Esophagus squamous epithelium (tissue), 5 donors: ENCODE data around the gene FIGNL2. TPM values are rescaled to one million over a fixed set of nuclear protein-coding genes. Genes with fewer than 3 reads are reported as not detected.

Experiments
- DNase-seq: peaks from one replicate; lab custom pipeline; 2025; lab: John Stamatoyannopoulos, UW
- H3K27ac ChIP-seq, 4 donors: fragments of 200-600 bp; sonication (generic); one replicate each; pipeline ENCODE4 v1.5.1; 2016 to 2019; ENCODE audit warnings: mild to moderate bottlenecking in 1 of 4
- H3K27me3 ChIP-seq, 4 donors: fragments of 200-600 bp; sonication (generic); 1 replicate in 3 of 4; 2 replicates in 1 of 4; pipeline versions ENCODE4 v1.5.1 to v1.6.0; 2017 to 2021; ENCODE audit warnings: antibody characterized with exemption in 1 of 4
- H3K36me3 ChIP-seq, 3 donors: fragments of 200-600 bp; sonication (generic); one replicate each; pipeline ENCODE4 v1.5.1; 2016 to 2019
- H3K4me1 ChIP-seq, 3 donors: fragments of 200-600 bp; sonication (generic); one replicate each; pipeline ENCODE4 v1.5.1; 2017 to 2019
- H3K4me3 ChIP-seq, 4 donors: fragments of 200-600 bp; sonication (generic); 1 replicate in 3 of 4; 2 replicates in 1 of 4; pipeline ENCODE4 v1.5.1; 2016 to 2019; ENCODE audit warnings: mild to moderate bottlenecking in 2 of 4, moderate library complexity in 1 of 4
- H3K9me3 ChIP-seq, 3 donors: fragments of 200-600 bp; sonication (generic); one replicate each; pipeline ENCODE4 v1.5.1; 2016 to 2019
- POLR2A ChIP-seq, 4 donors: fragments of 450-650 bp; IDR thresholded peaks; one replicate each; pipeline ENCODE4 v1.6.1; 2017; ENCODE audit warnings: antibody characterized with exemption in 4 of 4, mild to moderate bottlenecking in 4 of 4, moderate library complexity in 3 of 4
- WGBS, 2 donors: methylation state at CpG; one replicate each; pipeline ENCODE4 v1.1.5; 2018; 5-methylcytosine and 5-hydroxymethylcytosine counted together
- intact Hi-C: fragments of 100-400 bp; cut with DNase I; formaldehyde crosslinking; loops from one replicate; pipeline ENCODE4 v1.15.0; 2022
- total RNA-seq, 4 donors: library from RNA; depleted of rRNA; stranded (reverse); fragments of >200 nt; gene quantifications; one replicate each; pipeline ENCODE4 v1.1.0, GENCODE V29; 2016
- TF ChIP-seq, protein P1 (sequence below), 6 experiments: fragments of 450-650 bp in 4 of 6; fragments of 200-600 bp in 2 of 6; sonication (generic) in 2 of 6; IDR thresholded peaks; one replicate each; pipeline ENCODE4 v1.5.1; 2016 to 2019; ENCODE audit warnings: antibody characterized with exemption in 6 of 6, mild to moderate bottlenecking in 4 of 6, moderate library complexity in 4 of 6
- donor health status: DM: yes; HTN: yes; CAD: no.

The FIGNL2 gene
- total RNA-seq, 4 donors from 2014 or later, result 0.18 to 0.38 (median 0.19) TPM; not detected in 1

DNA sequence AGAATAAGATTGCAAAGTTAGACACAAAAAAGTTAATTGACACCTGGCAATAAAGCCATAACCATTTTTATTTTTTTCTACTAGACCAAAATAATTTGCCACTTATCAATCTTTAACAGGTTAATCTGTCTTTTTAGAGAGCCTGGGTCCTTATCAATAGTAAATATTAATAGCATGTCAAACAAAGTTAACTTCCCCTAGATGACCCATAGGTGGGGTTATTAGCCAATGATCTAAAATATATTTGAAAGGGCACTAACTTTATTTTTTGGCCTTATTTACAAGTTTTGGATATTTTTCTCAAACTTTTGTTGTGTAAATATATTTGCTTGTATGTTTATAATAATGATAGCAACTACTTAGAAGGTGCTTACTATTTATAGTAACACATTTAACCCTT, 43.3 kb upstream of the FIGNL2 start:
- no peak for DNase-seq
- intact Hi-C loops, result loop anchor here (10.0 kb wide), 1 partner anchor 93 kb away; no protein-coding TSS in a partner anchor
- no peak overlapping the region for H3K27ac ChIP-seq
- peaks cover 0 to 31% (median 0%) of the 10 kb centered on the region in 3 donors for H3K4me1 ChIP-seq
- H3K27me3 ChIP-seq, result peaks cover 0 to 24% (median 0%) of the 10 kb centered on the region in 4 donors
- H3K9me3 ChIP-seq, result no peaks in the 10 kb centered on the region
- no peak overlapping the region for H3K4me3 ChIP-seq
- no peaks in the 10 kb centered on the region for H3K36me3 ChIP-seq
- TF ChIP-seq, protein P1, sequence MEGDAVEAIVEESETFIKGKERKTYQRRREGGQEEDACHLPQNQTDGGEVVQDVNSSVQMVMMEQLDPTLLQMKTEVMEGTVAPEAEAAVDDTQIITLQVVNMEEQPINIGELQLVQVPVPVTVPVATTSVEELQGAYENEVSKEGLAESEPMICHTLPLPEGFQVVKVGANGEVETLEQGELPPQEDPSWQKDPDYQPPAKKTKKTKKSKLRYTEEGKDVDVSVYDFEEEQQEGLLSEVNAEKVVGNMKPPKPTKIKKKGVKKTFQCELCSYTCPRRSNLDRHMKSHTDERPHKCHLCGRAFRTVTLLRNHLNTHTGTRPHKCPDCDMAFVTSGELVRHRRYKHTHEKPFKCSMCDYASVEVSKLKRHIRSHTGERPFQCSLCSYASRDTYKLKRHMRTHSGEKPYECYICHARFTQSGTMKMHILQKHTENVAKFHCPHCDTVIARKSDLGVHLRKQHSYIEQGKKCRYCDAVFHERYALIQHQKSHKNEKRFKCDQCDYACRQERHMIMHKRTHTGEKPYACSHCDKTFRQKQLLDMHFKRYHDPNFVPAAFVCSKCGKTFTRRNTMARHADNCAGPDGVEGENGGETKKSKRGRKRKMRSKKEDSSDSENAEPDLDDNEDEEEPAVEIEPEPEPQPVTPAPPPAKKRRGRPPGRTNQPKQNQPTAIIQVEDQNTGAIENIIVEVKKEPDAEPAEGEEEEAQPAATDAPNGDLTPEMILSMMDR (IDR thresholded peaks at IDR 0.05), result peak in 4 of 6 experiments; percentile 23 to 43 (median 28)
- no peak for TF ChIP-seq POLR2A (IDR thresholded peaks at IDR 0.05)

DNA sequence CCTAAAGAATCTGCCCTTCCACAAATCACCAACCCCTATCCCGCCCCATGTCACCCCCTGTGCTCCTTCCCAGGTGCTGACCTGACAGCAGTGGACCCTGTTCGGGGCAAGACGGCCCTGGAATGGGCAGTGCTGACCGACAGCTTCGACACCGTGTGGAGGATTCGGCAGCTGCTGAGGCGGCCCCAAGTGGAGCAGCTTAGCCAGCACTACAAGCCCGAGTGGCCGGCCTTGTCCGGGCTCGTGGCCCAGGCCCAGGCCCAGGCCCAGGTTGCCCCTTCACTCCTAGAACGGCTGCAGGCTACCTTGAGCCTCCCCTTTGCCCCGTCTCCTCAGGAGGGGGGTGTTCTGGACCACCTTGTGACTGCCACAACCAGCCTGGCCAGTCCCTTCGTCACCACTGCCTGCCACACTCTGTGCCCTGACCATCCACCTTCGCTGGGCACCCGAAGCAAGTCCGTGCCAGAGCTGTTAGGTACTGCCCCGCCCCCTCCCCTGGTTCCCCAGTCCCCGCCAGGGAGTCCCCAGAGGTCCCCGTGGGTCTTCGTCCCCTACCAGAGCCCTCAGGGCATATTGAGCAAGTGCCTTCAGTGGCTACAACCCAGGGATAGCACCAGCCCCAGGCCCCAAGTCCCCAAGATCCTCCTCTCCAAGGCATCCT, 42.1 kb upstream of the FIGNL2 start:
- intact Hi-C loops, result loop anchor here (10.0 kb wide), 1 partner anchor 94 kb away; no protein-coding TSS in a partner anchor
- Histone ChIP-seq H3K4me1 (peaks cover 0 to 31% (median 4%) of the 10 kb centered on the region in 3 donors), H3K27ac (no peak overlapping the region), H3K9me3 (no peaks in the 10 kb centered on the region), H3K27me3 (peaks cover 0 to 24% (median 0%) of the 10 kb centered on the region in 4 donors), H3K36me3 (no peaks in the 10 kb centered on the region), H3K4me3 (no peak overlapping the region)
- TF ChIP-seq POLR2A (IDR thresholded peaks at IDR 0.05), result no peak
- TF ChIP-seq, protein P1 (IDR thresholded peaks at IDR 0.05), result no peak
- DNase-seq, result no peak
- 63 to 69% methylated on average over 4 to 6 of the region's 22 CpGs for WGBS, 2 donors

DNA sequence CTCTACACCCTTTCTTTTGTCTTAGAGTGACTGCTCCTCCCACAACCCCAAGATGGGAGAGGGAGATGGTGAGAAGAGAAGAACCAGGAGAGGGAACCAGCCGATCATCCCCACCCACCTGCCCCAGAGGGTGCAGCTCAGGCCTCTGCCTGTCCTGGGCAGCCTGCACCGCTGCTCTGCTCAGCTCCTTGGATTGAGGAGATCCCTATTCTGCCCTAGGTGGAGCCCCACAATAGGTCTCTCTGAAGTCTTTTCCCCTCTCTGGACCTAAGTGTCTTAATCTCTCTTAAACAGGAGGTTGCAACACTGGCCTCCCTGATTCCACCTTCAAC, 41.6 kb upstream of the FIGNL2 start:
- WGBS, 2 donors, result 85% methylated on average over 2 of the region's 2 CpGs; no CpG with 5 or more reads in 1 of the 2 donors
- Histone ChIP-seq H3K4me3 (no peak overlapping the region), H3K36me3 (no peaks in the 10 kb centered on the region), H3K9me3 (no peaks in the 10 kb centered on the region), H3K4me1 (peaks cover 0 to 29% (median 4%) of the 10 kb centered on the region in 3 donors), H3K27ac (no peak overlapping the region), H3K27me3 (peaks cover 0 to 22% (median 0%) of the 10 kb centered on the region in 4 donors)
- no peak for DNase-seq
- TF ChIP-seq POLR2A (IDR thresholded peaks at IDR 0.05), result no peak
- TF ChIP-seq, protein P1 (IDR thresholded peaks at IDR 0.05), result no peak
- intact Hi-C loops, result loop anchor here (10.0 kb wide), 1 partner anchor 95 kb away; no protein-coding TSS in a partner anchor

DNA sequence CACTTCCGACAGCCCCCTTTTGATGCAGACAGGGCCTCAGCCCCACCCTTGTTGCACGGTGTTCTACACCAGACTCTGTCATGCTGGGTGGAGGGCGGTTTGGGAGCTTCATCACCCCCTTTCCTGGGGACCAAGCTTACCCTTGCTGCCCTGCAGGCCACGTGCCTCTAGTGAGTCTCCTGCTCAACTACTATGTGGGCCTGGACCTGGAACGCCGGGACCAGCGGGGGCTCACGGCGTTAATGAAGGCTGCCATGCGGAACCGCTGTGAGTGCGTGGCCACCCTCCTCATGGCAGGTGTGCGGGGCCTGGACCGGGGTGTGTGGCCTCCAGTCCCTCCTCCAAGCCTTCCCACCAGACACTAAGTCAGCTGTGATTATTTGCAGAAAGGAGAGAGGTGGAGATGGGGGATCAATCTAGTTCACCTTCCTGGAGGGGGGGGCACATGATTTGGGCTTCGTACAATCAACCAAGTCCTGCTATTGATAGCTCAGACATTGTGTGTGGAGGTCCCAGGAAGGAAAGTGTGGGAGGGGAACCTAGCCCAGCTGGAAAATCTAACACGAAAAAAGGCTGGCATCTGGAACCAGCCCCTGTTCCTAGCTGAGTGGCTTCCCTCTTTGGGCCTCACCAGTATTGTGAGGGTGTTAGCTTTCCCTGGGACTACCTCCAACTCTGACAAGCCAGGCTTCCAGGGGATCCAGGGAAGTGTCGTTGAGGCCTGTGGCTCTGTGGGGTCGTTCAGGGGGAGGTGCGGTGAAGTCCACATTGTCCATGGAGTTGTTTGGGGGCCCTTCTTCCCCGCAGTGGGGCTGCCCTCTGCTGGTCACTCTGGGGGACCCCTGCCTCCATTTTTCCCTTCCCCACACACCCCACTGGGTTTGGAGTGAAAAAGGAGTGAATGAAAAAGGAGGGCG, 41.0 kb upstream of the FIGNL2 start:
- TF ChIP-seq, protein P1 (IDR thresholded peaks at IDR 0.05), result no peak
- no peak for TF ChIP-seq POLR2A (IDR thresholded peaks at IDR 0.05)
- WGBS, 2 donors, result 63% methylated on average over 11 of the region's 21 CpGs; no CpG with 5 or more reads in 1 of the 2 donors
- DNase-seq, result no peak

More for the DNA sequence above, 41.0 kb upstream of the FIGNL2 start:
- Histone ChIP-seq H3K9me3 (no peaks in the 10 kb centered on the region), H3K36me3 (no peaks in the 10 kb centered on the region), H3K4me1 (peaks cover 0 to 22% (median 4%) of the 10 kb centered on the region in 3 donors), H3K27me3 (peaks cover 0 to 21% (median 0%) of the 10 kb centered on the region in 4 donors), H3K4me3 (no peak overlapping the region), H3K27ac (no peak overlapping the region)
- intact Hi-C loops, result loop anchor here (10.0 kb wide), 1 partner anchor 95 kb away; no protein-coding TSS in a partner anchor
